Neutrophil (primary cell): ENCODE results near the gene GABRA4.

ENCODE experiments used
- H3K27ac ChIP-seq: fragments of 200-600 bp; sonication (generic); 2 replicates; pipeline ENCODE4 v1.5.1; 2016; ENCODE audit warnings: mild to moderate bottlenecking, moderate library complexity
- H3K27me3 ChIP-seq: fragments of 200-600 bp; sonication (generic); 2 replicates; pipeline ENCODE4 v1.6.0; 2016; ENCODE audit warnings: mild to moderate bottlenecking
- H3K36me3 ChIP-seq: fragments of 200-600 bp; sonication (generic); 2 replicates; pipeline ENCODE4 v1.5.1; 2017
- H3K4me1 ChIP-seq, 2 experiments: fragments of 200-600 bp in 1 of 2; sonication (generic) in 1 of 2; 1 replicate in 1 of 2; 2 replicates in 1 of 2; pipeline versions ENCODE4 v1.5.1 to v1.6.1; 2013 to 2016; ENCODE audit warnings: low read depth in 1 of 2, low read length in 1 of 2, mild to moderate bottlenecking in 1 of 2, moderate library complexity in 1 of 2; ENCODE audit not compliant: control insufficient read depth in 1 of 2, insufficient read depth in 1 of 2
- H3K4me3 ChIP-seq, 2 experiments: fragments of 200-600 bp in 1 of 2; sonication (generic) in 1 of 2; 1 replicate in 1 of 2; 2 replicates in 1 of 2; pipeline ENCODE4 v1.5.1; 2013 to 2016; ENCODE audit warnings: low read depth in 1 of 2, low read length in 1 of 2, mild to moderate bottlenecking in 1 of 2, moderate library complexity in 1 of 2
- H3K9me3 ChIP-seq: fragments of 200-600 bp; sonication (generic); 2 replicates; pipeline ENCODE4 v1.5.1; 2016
- CTCF ChIP-seq: fragments of 200-600 bp; sonication (generic); IDR thresholded peaks from 2 replicates; pipeline ENCODE4 v1.5.1; 2016; ENCODE audit warnings: antibody characterized with exemption

Gene GABRA4

DNA sequence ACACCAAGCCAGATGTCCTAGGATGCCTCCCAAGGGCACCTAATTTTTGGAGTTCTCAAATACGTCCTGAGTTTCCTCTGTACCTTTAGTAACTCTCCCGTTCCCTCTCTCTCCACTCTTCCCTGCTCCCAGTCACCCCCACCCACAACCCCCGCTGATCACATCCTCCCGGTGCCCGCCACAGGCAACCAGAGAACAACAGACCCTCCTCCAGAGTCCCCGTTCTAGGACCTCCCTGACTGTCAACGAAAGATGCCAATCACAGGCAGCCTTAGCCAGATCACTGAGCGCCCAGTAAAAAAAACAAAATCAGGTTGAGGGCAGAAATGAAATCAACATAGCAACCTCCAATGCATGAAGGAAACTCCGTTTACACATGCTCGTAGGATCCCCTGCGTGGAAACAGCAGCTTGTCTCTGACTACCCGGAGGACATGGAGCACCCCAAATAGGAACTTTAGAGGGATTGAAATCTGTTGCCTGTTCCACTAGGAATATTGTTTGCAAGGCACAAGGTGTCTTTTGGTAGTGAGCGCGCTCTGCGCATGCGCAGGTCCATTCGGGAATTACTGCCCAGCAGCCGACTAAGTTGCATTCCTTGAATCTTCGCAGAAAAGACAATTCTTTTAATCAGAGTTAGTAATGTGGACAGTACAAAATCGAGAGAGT, 37.8 kb upstream of the GABRA4 start, which contains the start of gene GABRB1:
Gene GABRB1 (plus strand): TSS at position 557 of the 668 bp plus-strand sequence.
- no peak for TF ChIP-seq CTCF
- Histone ChIP-seq H3K4me3 (no peak within 1 kb of the TSS), H3K9me3 (no peaks in the 10 kb centered on the region), H3K36me3 (no peaks in the 10 kb centered on the region), H3K27ac (no peak within 1 kb of the TSS), H3K27me3 (peaks cover 81% of the 10 kb centered on the region), H3K4me1 (peaks cover 0 to 5% of the 10 kb centered on the region in 2 experiments)

- no peak for TF ChIP-seq CTCF
- H3K9me3 ChIP-seq = no peaks in the 10 kb centered on the region
- no peaks in the 10 kb centered on the region for H3K36me3 ChIP-seq
- no peaks in the 10 kb centered on the region for H3K4me1 ChIP-seq
- H3K4me3 ChIP-seq = no peak overlapping the region
- H3K27me3 ChIP-seq = no peaks in the 10 kb centered on the region
- no peak overlapping the region for H3K27ac ChIP-seq
Observed at GRCh38 chr4:47017494-47017893, 24.1 kb upstream of the GABRA4 start.

- TF ChIP-seq CTCF = no peak
- Histone ChIP-seq H3K4me1 (no peaks in the 10 kb centered on the region), H3K9me3 (no peaks in the 10 kb centered on the region), H3K27ac (no peak overlapping the region), H3K36me3 (no peaks in the 10 kb centered on the region), H3K4me3 (no peak overlapping the region), H3K27me3 (no peaks in the 10 kb centered on the region)
Observed at GRCh38 chr4:47017081-47017480, 23.7 kb upstream of the GABRA4 start.

- Histone ChIP-seq H3K27ac (no peak overlapping the region), H3K9me3 (no peaks in the 10 kb centered on the region), H3K36me3 (no peaks in the 10 kb centered on the region), H3K4me3 (no peak overlapping the region), H3K4me1 (no peaks in the 10 kb centered on the region), H3K27me3 (no peaks in the 10 kb centered on the region)
- TF ChIP-seq CTCF = no peak
Observed at GRCh38 chr4:47013373-47013772, 20.0 kb upstream of the GABRA4 start.

GRCh38 chr4:47012676-47013075, 19.3 kb upstream of the GABRA4 start:
- no peak for TF ChIP-seq CTCF
- Histone ChIP-seq H3K4me1 (no peaks in the 10 kb centered on the region), H3K27me3 (no peaks in the 10 kb centered on the region), H3K36me3 (no peaks in the 10 kb centered on the region), H3K9me3 (no peaks in the 10 kb centered on the region), H3K4me3 (no peak overlapping the region), H3K27ac (no peak overlapping the region)
